Ascending aorta (tissue), 2 donors: ENCODE data around the gene KRT222. TPM values are rescaled to one million over a fixed set of nuclear protein-coding genes. Genes with fewer than 3 reads are reported as not detected.

ENCODE experiments used
- DNase-seq, 2 donors: peaks; one replicate each; pipeline ENCODE4 v3.0.0-alpha.2; 2019; ENCODE audit warnings: low spot score in 2 of 2
- H3K27ac ChIP-seq, 2 donors: fragments of 200-600 bp; sonication (generic); one replicate each; pipeline ENCODE4 v1.5.1; 2016 to 2017; ENCODE audit warnings: mild to moderate bottlenecking in 1 of 2
- H3K27me3 ChIP-seq: fragments of 200-600 bp; sonication (generic); one replicate; pipeline ENCODE4 v1.5.1; 2017
- H3K36me3 ChIP-seq, 2 donors: fragments of 200-600 bp; sonication (generic); one replicate each; pipeline ENCODE4 v1.5.1; 2016
- H3K4me1 ChIP-seq, 2 donors: fragments of 200-600 bp; sonication (generic); one replicate each; pipeline ENCODE4 v1.5.1; 2016 to 2017; ENCODE audit warnings: mild to moderate bottlenecking in 1 of 2
- H3K4me3 ChIP-seq, 2 donors: fragments of 200-600 bp; sonication (generic); one replicate each; pipeline ENCODE4 v1.5.1; 2016 to 2017; ENCODE audit warnings: mild to moderate bottlenecking in 1 of 2
- H3K9me3 ChIP-seq, 2 donors: fragments of 200-600 bp; sonication (generic); one replicate each; pipeline ENCODE4 v1.5.1; 2016
- intact Hi-C: fragments of 100-400 bp; cut with DNase I; formaldehyde crosslinking; loops from one replicate; pipeline ENCODE4 v1.15.1; 2023
- total RNA-seq: library from RNA; depleted of rRNA; stranded (reverse); fragments of >200 nt; gene quantifications from one replicate; pipeline ENCODE4 v1.1.0, GENCODE V29; 2016
- TF ChIP-seq, protein P1 (sequence below), 3 experiments: fragments of 200-600 bp in 2 of 3; fragments of 450-650 bp in 1 of 3; sonication (generic) in 2 of 3; IDR thresholded peaks; one replicate each; pipeline ENCODE4 v1.5.1; 2016 to 2019; ENCODE audit warnings: antibody characterized with exemption in 3 of 3, mild to moderate bottlenecking in 1 of 3, moderate library complexity in 1 of 3

The KRT222 gene
- total RNA-seq, result 3.4 TPM

DNA sequence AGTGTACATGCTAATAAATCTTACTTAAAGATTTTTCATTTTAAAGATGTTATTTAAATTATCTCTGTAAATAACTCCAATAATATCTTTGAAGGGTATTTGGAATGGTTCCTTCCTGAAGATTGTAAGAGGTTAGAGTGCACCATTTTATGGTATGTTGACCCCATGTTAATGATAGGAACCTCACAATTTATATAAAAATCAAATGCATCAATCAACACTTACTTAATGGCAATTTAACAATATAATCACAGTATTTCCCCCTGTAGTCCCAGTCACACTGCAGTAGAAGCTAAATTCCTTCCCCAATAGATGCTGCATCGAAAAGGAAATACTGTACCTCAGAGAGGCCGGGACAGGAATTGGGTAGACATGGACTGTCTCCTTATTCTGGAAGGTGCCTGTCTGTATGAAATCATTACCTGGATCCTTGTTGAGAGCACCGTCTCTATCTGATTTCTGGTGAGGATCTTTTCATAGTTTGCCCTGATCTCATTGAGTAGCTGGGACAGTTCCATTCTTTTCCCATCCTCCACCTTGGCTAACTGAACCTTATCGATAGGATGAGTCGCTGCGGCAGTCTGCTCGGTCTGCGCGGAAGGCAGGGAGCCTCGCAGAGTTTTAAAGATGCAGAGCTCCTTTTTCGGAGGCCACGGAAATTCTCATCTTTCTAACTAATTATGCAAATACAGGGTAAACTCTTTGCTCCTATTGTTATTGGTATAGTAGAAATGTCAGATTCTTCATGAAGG lies at the start of gene KRT222:
Gene KRT222, minus strand, starts transcription at position 596 of the 752 bp plus-strand sequence. Its CDS starts 78 bp downstream, at position 518.
- no peak within 1 kb of the TSS for H3K27ac ChIP-seq

DNA sequence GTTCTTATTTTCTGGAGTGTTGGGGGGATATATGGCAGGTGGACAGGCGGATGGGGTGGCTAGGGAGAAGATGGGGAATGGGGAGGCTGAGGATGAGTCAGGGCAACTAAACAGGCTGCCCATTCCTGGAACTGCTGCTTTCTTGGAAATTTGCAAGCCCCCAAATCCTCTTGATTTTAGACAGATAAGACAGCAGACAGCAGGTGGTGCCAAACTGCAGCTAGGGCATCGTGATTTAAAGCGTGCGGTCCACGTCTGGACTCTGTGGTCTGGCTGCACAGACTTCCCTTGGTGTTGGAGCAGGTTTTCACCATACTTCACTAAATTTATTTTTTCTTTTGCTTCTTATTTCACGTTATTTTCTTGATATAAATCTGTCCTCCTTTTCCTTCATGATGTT lies 49.5 kb upstream of the KRT222 start:
- Histone ChIP-seq H3K27ac (no peak overlapping the region), H3K27me3 (no peaks in the 10 kb centered on the region), H3K4me1 (no peaks in the 10 kb centered on the region), H3K36me3 (no peaks in the 10 kb centered on the region), H3K9me3 (no peaks in the 10 kb centered on the region), H3K4me3 (no peak overlapping the region)
- intact Hi-C loops, result no loop called here
- DNase-seq, result no peak
- TF ChIP-seq, protein P1, sequence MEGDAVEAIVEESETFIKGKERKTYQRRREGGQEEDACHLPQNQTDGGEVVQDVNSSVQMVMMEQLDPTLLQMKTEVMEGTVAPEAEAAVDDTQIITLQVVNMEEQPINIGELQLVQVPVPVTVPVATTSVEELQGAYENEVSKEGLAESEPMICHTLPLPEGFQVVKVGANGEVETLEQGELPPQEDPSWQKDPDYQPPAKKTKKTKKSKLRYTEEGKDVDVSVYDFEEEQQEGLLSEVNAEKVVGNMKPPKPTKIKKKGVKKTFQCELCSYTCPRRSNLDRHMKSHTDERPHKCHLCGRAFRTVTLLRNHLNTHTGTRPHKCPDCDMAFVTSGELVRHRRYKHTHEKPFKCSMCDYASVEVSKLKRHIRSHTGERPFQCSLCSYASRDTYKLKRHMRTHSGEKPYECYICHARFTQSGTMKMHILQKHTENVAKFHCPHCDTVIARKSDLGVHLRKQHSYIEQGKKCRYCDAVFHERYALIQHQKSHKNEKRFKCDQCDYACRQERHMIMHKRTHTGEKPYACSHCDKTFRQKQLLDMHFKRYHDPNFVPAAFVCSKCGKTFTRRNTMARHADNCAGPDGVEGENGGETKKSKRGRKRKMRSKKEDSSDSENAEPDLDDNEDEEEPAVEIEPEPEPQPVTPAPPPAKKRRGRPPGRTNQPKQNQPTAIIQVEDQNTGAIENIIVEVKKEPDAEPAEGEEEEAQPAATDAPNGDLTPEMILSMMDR (IDR thresholded peaks at IDR 0.05), result no peak

More for the DNA sequence above, at the start of gene KRT222:
- Histone ChIP-seq H3K4me1 (no peaks in the 10 kb centered on the region), H3K9me3 (no peaks in the 10 kb centered on the region), H3K27me3 (no peaks in the 10 kb centered on the region), H3K4me3 (no peak within 1 kb of the TSS), H3K36me3 (no peaks in the 10 kb centered on the region)
- intact Hi-C loops, result no loop called here
- TF ChIP-seq, protein P1 (IDR thresholded peaks at IDR 0.05), result no peak
- no peak for DNase-seq

DNA sequence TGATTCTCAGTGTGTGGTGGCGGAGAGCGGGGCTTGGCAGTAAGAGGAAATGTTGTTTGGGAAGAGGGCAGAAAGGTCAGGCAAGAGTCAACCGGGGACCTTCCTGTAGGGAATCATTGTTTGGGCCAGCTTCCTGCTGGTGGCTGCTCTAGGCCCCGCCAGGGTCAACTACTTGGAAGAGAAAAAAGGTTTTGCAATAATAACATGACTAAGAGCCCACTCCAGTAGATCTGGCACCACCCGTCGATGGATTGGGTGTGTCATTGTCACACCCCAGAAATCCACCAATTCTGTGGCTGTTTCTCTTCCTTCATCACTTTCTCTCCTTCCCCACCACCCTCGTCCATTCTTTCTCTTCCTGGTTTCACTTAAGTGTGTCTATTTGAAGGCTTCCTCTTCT lies 42.8 kb upstream of the KRT222 start:
- TF ChIP-seq, protein P1 (IDR thresholded peaks at IDR 0.05), result no peak
- no peak overlapping the region for H3K4me3 ChIP-seq
- H3K27me3 ChIP-seq, result no peaks in the 10 kb centered on the region
- peak overlapping the region in 1 of 2 donors; percentile 46 for H3K27ac ChIP-seq
- no peaks in the 10 kb centered on the region for H3K36me3 ChIP-seq
- peak in 1 of 2 donors; percentile 63 for DNase-seq
- H3K9me3 ChIP-seq, result no peaks in the 10 kb centered on the region
- intact Hi-C loops, result no loop called here
- no peaks in the 10 kb centered on the region for H3K4me1 ChIP-seq

DNA sequence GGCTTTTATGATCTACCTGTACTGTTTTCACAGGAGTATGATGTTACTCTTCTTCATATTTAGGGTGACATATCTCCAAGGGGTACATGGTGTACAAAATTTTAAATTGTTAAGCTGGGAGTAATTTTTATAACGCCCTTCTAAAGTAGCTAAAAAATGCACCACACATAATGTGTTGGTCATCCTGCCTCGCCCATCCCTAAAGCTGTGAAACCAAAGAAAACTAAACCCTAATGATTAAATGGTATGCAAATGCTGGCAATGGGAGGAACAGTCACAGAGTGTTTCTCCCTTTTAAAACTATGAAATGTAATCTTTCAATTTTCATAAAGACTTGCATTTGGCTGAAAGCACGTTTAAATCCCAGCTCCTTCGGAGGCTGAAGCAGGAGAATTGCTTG lies 40.6 kb upstream of the KRT222 start:
- intact Hi-C loops, result no loop called here
- H3K9me3 ChIP-seq, result no peaks in the 10 kb centered on the region
- TF ChIP-seq, protein P1 (IDR thresholded peaks at IDR 0.05), result no peak
- no peak overlapping the region for H3K4me3 ChIP-seq
- H3K27ac ChIP-seq, result no peak overlapping the region
- H3K36me3 ChIP-seq, result no peaks in the 10 kb centered on the region
- DNase-seq, result no peak
- H3K27me3 ChIP-seq, result no peaks in the 10 kb centered on the region
- no peaks in the 10 kb centered on the region for H3K4me1 ChIP-seq

DNA sequence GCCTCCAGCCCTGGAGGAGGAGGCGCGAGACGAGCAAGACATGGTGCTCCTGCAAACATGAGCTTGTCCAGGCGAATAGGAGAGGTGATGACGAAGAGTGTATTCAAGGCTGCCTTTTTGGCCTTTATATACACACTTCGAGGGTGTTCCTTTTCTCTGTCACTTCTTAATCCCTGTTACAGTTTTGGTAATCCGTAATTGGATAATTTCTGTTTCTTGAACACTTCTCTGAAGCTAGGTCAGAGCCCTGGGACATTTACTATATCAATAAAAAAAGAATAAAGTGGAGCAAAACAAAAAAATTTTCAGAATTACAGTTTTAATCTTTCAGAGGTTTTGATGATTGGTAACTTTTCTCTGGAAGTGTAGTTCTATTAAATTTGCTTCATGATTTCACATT lies 38.7 kb upstream of the KRT222 start, which contains the start of gene KRT24:
Gene KRT24, minus strand, starts transcription at position 101 of the 400 bp plus-strand sequence. Its CDS starts 59 bp downstream, at position 42.
- Histone ChIP-seq H3K4me3 (no peak within 1 kb of the TSS), H3K9me3 (no peaks in the 10 kb centered on the region), H3K27ac (no peak within 1 kb of the TSS), H3K4me1 (no peaks in the 10 kb centered on the region), H3K36me3 (no peaks in the 10 kb centered on the region), H3K27me3 (no peaks in the 10 kb centered on the region)
- intact Hi-C loops, result no loop called here
- TF ChIP-seq, protein P1 (IDR thresholded peaks at IDR 0.05), result no peak
- no peak for DNase-seq
